HL-60 (cell line): ENCODE data around the gene TTC22.

ENCODE experiments used
- DNase-seq, 2 experiments: peaks; one replicate each; pipeline ENCODE4 v3.0.0-alpha.2; 2010 to 2020; ENCODE audit warnings: low read depth in 1 of 2, low spot score in 1 of 2
- H3K27ac ChIP-seq: fragments of 250-450 bp; sonication (Bioruptor Pico); replicated peaks from 2 replicates; pipeline ENCODE4 v1.5.1; 2020; ENCODE audit warnings: mild to moderate bottlenecking, moderate library complexity
- H3K27me3 ChIP-seq: fragments of 250-450 bp; sonication (Bioruptor Pico); 2 replicates; pipeline ENCODE4 v1.5.1; 2021; ENCODE audit warnings: mild to moderate bottlenecking, moderate library complexity; ENCODE audit not compliant: insufficient read depth, poor library complexity, severe bottlenecking
- H3K4me3 ChIP-seq: replicated peaks from 2 replicates; pipeline ENCODE4 v1.5.1; 2011; ENCODE audit warnings: mild to moderate bottlenecking, control low read depth, low read length; ENCODE audit not compliant: insufficient read depth
- CTCF ChIP-seq: IDR thresholded peaks from one replicate; pipeline ENCODE4 v1.5.1; 2011; ENCODE audit warnings: low read length, control low read depth, inconsistent platforms; ENCODE audit not compliant: insufficient read depth
- GABPA ChIP-seq: IDR thresholded peaks from 2 replicates; pipeline ENCODE4 v1.6.1; 2012; ENCODE audit warnings: low read depth
- POLR2AphosphoS5 ChIP-seq: IDR thresholded peaks from 2 replicates; pipeline ENCODE4 v1.6.1; 2012; ENCODE audit warnings: low read depth
- REST ChIP-seq: IDR thresholded peaks from 2 replicates; pipeline ENCODE4 v1.6.1; 2012; ENCODE audit warnings: low read depth; ENCODE audit not compliant: insufficient replicate concordance
- SPI1 ChIP-seq: IDR thresholded peaks from 2 replicates; pipeline ENCODE4 v1.6.1; 2012; ENCODE audit warnings: low read depth, mild to moderate bottlenecking, borderline replicate concordance

The TTC22 gene

GRCh38 chr1:54754486-54755285 lies 46.4 kb downstream of the TTC22 start:
- no peak overlapping the region for H3K4me3 ChIP-seq
- no peak for DNase-seq
- H3K27ac ChIP-seq = no peak overlapping the region
- no peaks in the 10 kb centered on the region for H3K27me3 ChIP-seq
- TF ChIP-seq GABPA (no peak), POLR2AphosphoS5 (no peak), CTCF (no peak), SPI1 (no peak), REST (no peak)

GRCh38 chr1:54754045-54754444 lies 47.1 kb downstream of the TTC22 start:
- no peak for DNase-seq
- Histone ChIP-seq H3K27me3 (no peaks in the 10 kb centered on the region), H3K4me3 (no peak overlapping the region), H3K27ac (no peak overlapping the region)
- TF ChIP-seq CTCF (no peak), REST (no peak), POLR2AphosphoS5 (no peak), SPI1 (no peak), GABPA (no peak)

- no peak for TF ChIP-seq POLR2AphosphoS5
- no peak for TF ChIP-seq REST
- TF ChIP-seq GABPA = no peak
- no peak for TF ChIP-seq SPI1
- no peak for TF ChIP-seq CTCF
- no peak overlapping the region for H3K27ac ChIP-seq
- no peaks in the 10 kb centered on the region for H3K27me3 ChIP-seq
- DNase-seq = no peak
- no peak overlapping the region for H3K4me3 ChIP-seq
Observed at GRCh38 chr1:54751426-54751825, 49.7 kb downstream of the TTC22 start.
